ENCODE measurements around the gene TNIP2.

- TF ChIP-seq CTCF (IDR thresholded peaks at IDR 0.05) (no peak), POLR2A (IDR thresholded peaks at IDR 0.05) (no peak)
Observed at GRCh38 chr4:2745516-2745915, 10.6 kb downstream of the TNIP2 start.

Data from heart left ventricle (tissue), 13 donors.